ENCODE measurements around the gene BPGM.

DNA sequence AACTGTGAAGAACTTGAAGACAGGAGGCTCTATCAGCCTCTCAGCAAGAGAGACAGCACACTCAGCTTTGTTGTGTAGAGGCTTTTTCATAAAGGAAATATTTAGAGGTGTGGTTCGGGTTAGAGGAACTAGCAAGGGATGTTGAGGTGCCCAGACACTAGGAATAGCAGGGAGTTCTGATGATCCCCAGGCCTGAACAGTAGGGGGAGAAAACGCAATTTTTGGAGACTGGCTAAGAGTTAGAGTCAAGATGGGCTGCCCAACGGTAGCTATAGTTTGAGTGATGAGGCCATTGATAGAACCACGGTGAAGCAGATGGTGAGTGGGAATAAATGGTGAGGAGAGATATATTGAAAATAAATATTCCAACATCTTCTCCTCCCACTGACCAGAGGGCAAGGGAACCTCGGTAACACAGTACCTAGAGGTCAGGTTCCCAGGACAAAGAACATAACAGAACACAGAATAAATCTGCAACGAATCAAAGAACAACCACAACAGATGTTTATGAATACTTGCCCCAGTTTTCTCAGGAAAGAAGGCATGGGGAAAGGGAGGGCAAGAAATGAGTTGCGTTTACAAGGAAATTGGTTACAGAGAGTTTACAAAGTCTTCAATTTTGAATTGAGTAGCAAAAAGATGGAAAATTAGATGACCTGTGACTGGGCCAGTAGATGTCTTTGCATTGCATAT, 24.2 kb upstream of the BPGM start:
- TF ChIP-seq, protein P1, sequence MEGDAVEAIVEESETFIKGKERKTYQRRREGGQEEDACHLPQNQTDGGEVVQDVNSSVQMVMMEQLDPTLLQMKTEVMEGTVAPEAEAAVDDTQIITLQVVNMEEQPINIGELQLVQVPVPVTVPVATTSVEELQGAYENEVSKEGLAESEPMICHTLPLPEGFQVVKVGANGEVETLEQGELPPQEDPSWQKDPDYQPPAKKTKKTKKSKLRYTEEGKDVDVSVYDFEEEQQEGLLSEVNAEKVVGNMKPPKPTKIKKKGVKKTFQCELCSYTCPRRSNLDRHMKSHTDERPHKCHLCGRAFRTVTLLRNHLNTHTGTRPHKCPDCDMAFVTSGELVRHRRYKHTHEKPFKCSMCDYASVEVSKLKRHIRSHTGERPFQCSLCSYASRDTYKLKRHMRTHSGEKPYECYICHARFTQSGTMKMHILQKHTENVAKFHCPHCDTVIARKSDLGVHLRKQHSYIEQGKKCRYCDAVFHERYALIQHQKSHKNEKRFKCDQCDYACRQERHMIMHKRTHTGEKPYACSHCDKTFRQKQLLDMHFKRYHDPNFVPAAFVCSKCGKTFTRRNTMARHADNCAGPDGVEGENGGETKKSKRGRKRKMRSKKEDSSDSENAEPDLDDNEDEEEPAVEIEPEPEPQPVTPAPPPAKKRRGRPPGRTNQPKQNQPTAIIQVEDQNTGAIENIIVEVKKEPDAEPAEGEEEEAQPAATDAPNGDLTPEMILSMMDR (IDR thresholded peaks at IDR 0.05): no peak
- no peak for TF ChIP-seq POLR2A (IDR thresholded peaks at IDR 0.05)

Measured in heart left ventricle (tissue), 13 donors.